OCI-LY7 (cell line): ENCODE results near the gene SATB2.

Experiments
- CTCF ChIP-seq: fragments of 200-600 bp; sonication (generic); conservative IDR thresholded peaks from 2 replicates; pipeline ENCODE4 v1.5.1; 2014; ENCODE audit warnings: mild to moderate bottlenecking, antibody characterized with exemption, low read length, moderate library complexity, mixed read lengths
- EZH2phosphoT487 ChIP-seq: fragments of 200-600 bp; sonication (generic); IDR thresholded peaks from 2 replicates; pipeline ENCODE4 v1.6.1; 2018; ENCODE audit warnings: low read depth, borderline replicate concordance, mild to moderate bottlenecking, mixed run types, antibody characterized with exemption, low read length, moderate library complexity, mixed read lengths

GRCh38 chr2:199442173-199442572 lies 15.6 kb downstream of the SATB2 start:
- TF ChIP-seq CTCF (no peak), EZH2phosphoT487 (no peak)
